H9 (cell line): ENCODE data around the gene LEPR. TPM values are rescaled to one million over a fixed set of nuclear protein-coding genes. Genes with fewer than 3 reads are reported as not detected.
"Not testable (repeated sequence)": the region's sequence is repeated elsewhere in the genome, so short reads cannot be mapped to it uniquely, and the experiment has no call there.

Experiments
- DNase-seq: peaks from one replicate; pipeline ENCODE4 v3.0.0-alpha.2; 2017
- H2AFZ ChIP-seq: one replicate; pipeline ENCODE4 v1.6.1; 2013; ENCODE audit warnings: mild to moderate bottlenecking, low read length, control low read depth, moderate library complexity
- H2AK5ac ChIP-seq: 2 replicates; pipeline ENCODE4 v1.6.1; 2013; ENCODE audit warnings: low read length, control low read depth, mixed read lengths; ENCODE audit not compliant: insufficient read length
- H2BK120ac ChIP-seq: one replicate; pipeline ENCODE4 v1.6.1; 2013; ENCODE audit warnings: low read depth, mild to moderate bottlenecking, low read length, control low read depth, inconsistent platforms; ENCODE audit not compliant: poor library complexity, severe bottlenecking
- H2BK12ac ChIP-seq: 2 replicates; pipeline ENCODE4 v1.6.1; 2013; ENCODE audit warnings: low read length, control low read depth, mixed read lengths, low read depth; ENCODE audit not compliant: insufficient read length
- H2BK15ac ChIP-seq: 2 replicates; pipeline ENCODE4 v1.6.1; 2013; ENCODE audit warnings: low read depth, low read length, control low read depth
- H2BK20ac ChIP-seq: one replicate; pipeline ENCODE4 v1.6.1; 2013; ENCODE audit warnings: low read depth, mild to moderate bottlenecking, low read length, control low read depth, inconsistent platforms; ENCODE audit not compliant: poor library complexity, severe bottlenecking
- H2BK5ac ChIP-seq: 2 replicates; pipeline ENCODE4 v1.6.1; 2013; ENCODE audit warnings: low read length, control low read depth, mixed read lengths; ENCODE audit not compliant: insufficient read length
- H3K14ac ChIP-seq: 2 replicates; pipeline ENCODE4 v1.6.1; 2013; ENCODE audit warnings: low read length, control low read depth; ENCODE audit not compliant: insufficient read depth
- H3K18ac ChIP-seq: 2 replicates; pipeline ENCODE4 v1.6.1; 2013; ENCODE audit warnings: low read depth, mild to moderate bottlenecking, mixed read lengths, low read length, control low read depth; ENCODE audit not compliant: insufficient read length
- H3K23ac ChIP-seq: 2 replicates; pipeline ENCODE4 v1.6.1; 2013; ENCODE audit warnings: low read length, control low read depth, mixed read lengths, low read depth; ENCODE audit not compliant: insufficient read length
- H3K23me2 ChIP-seq: 2 replicates; pipeline ENCODE4 v1.6.1; 2013; ENCODE audit warnings: low read depth, mild to moderate bottlenecking, mixed read lengths, low read length, control low read depth; ENCODE audit not compliant: insufficient read length, poor library complexity, severe bottlenecking
- H3K27ac ChIP-seq: 2 replicates; pipeline ENCODE4 v1.5.1; 2013; ENCODE audit warnings: low read length, control low read depth, mixed read lengths, low read depth; ENCODE audit not compliant: insufficient read length
- H3K27me3 ChIP-seq: 2 replicates; pipeline ENCODE4 v1.6.1; 2013; ENCODE audit warnings: low read length, control low read depth, inconsistent platforms; ENCODE audit not compliant: insufficient read depth
- H3K4ac ChIP-seq: 2 replicates; pipeline ENCODE4 v1.6.1; 2013; ENCODE audit warnings: low read depth, mild to moderate bottlenecking, control low read depth, inconsistent platforms, low read length, moderate library complexity
- H3K4me1 ChIP-seq: 2 replicates; pipeline ENCODE4 v1.6.1; 2013; ENCODE audit warnings: low read length, control low read depth, inconsistent platforms; ENCODE audit not compliant: insufficient read depth
- H3K4me2 ChIP-seq: 2 replicates; pipeline ENCODE4 v1.6.1; 2013; ENCODE audit warnings: low read length, control low read depth, mixed read lengths; ENCODE audit not compliant: insufficient read length, insufficient read depth
- H3K56ac ChIP-seq: 2 replicates; pipeline ENCODE4 v1.6.1; 2013; ENCODE audit warnings: low read depth, mild to moderate bottlenecking, mixed read lengths, low read length, control low read depth; ENCODE audit not compliant: insufficient read length
- H3K79me1 ChIP-seq: 2 replicates; pipeline ENCODE4 v1.6.1; 2013; ENCODE audit warnings: low read depth, mild to moderate bottlenecking, moderate library complexity, low read length, control low read depth, inconsistent platforms; ENCODE audit not compliant: insufficient read depth, poor library complexity, severe bottlenecking
- H3K79me2 ChIP-seq: 2 replicates; pipeline ENCODE4 v1.6.1; 2013; ENCODE audit warnings: low read length, control low read depth, inconsistent platforms; ENCODE audit not compliant: insufficient read depth
- H3K9ac ChIP-seq: 2 replicates; pipeline ENCODE4 v1.6.1; 2013; ENCODE audit warnings: low read length, control low read depth, mixed read lengths; ENCODE audit not compliant: insufficient read length; ENCODE audit errors: extremely low read depth
- H3K9me3 ChIP-seq: one replicate; pipeline ENCODE4 v1.6.1; 2013; ENCODE audit warnings: low read depth, low read length, inconsistent platforms; ENCODE audit not compliant: control insufficient read depth
- H3T11ph ChIP-seq: one replicate; pipeline ENCODE4 v1.6.1; 2013; ENCODE audit warnings: mild to moderate bottlenecking, low read length, control low read depth, inconsistent platforms
- H4K20me1 ChIP-seq: one replicate; pipeline ENCODE4 v1.6.1; 2013; ENCODE audit not compliant: control insufficient read depth, insufficient read length, insufficient read depth
- H4K5ac ChIP-seq: 2 replicates; pipeline ENCODE4 v1.6.1; 2013; ENCODE audit warnings: low read depth, mild to moderate bottlenecking, mixed read lengths, low read length, control low read depth; ENCODE audit not compliant: insufficient read length
- H4K8ac ChIP-seq: replicated peaks from 2 replicates; pipeline ENCODE4 v1.6.1; 2013; ENCODE audit warnings: low read length, control low read depth, mixed read lengths, low read depth; ENCODE audit not compliant: insufficient read length
- H4K91ac ChIP-seq: 2 replicates; pipeline ENCODE4 v1.6.1; 2013; ENCODE audit warnings: low read depth, mild to moderate bottlenecking, moderate library complexity, mixed read lengths, low read length, control low read depth; ENCODE audit not compliant: insufficient read length
- H3K27ac Mint-ChIP-seq, 3 experiments: 2 replicates in 2 of 3; 3 replicates in 1 of 3; pipeline ENCODE4 v1.8.0; 2020 to 2021; ENCODE audit warnings: mixed read lengths in 3 of 3, mild to moderate bottlenecking in 1 of 3, moderate library complexity in 1 of 3
- H3K27me3 Mint-ChIP-seq: 2 replicates; pipeline ENCODE4 v1.8.0; 2021; ENCODE audit warnings: low read depth, mild to moderate bottlenecking, moderate library complexity, mixed read lengths
- H3K36me3 Mint-ChIP-seq, 3 experiments: 2 replicates in 2 of 3; 3 replicates in 1 of 3; pipeline ENCODE4 v1.8.0; 2020 to 2021; ENCODE audit warnings: low read depth in 3 of 3, mixed read lengths in 3 of 3; ENCODE audit not compliant: insufficient read depth in 1 of 3
- H3K4me1 Mint-ChIP-seq, 2 experiments: 2 replicates each; pipeline ENCODE4 v1.8.0; 2020; ENCODE audit warnings: mixed read lengths in 2 of 2
- H3K4me3 Mint-ChIP-seq, 2 experiments: 2 replicates in 1 of 2; 3 replicates in 1 of 2; pipeline ENCODE4 v1.8.0; 2020 to 2021; ENCODE audit warnings: mild to moderate bottlenecking in 2 of 2, mixed read lengths in 2 of 2, moderate library complexity in 1 of 2
- H3K9me3 Mint-ChIP-seq, 2 experiments: 2 replicates in 1 of 2; 3 replicates in 1 of 2; pipeline ENCODE4 v1.8.0; 2020; ENCODE audit warnings: mild to moderate bottlenecking in 2 of 2, mixed read lengths in 2 of 2, moderate library complexity in 1 of 2
- CTCF ChIP-seq: fragments of 200-600 bp; sonication (generic); conservative IDR thresholded peaks from 3 replicates; pipeline ENCODE4 v1.8.0; 2021; ENCODE audit warnings: antibody characterized with exemption, mild to moderate bottlenecking
- WGBS: extraction: QIAGEN DNeasy Blood & Tissue Kit; methylation state at CpG from one replicate; pipeline ENCODE4 v1.1.7; 2013; ENCODE audit warnings: missing lambda C conversion rate, low lambda C conversion rate, mixed read lengths; ENCODE audit not compliant: insufficient read length; ENCODE audit errors: extremely low coverage; 5-methylcytosine and 5-hydroxymethylcytosine counted together
- total RNA-seq: library from RNA; stranded (reverse); gene quantifications from 2 replicates; pipeline ENCODE4 v1.2.1, GENCODE V29; 2021

Gene LEPR
- total RNA-seq, 1 experiment from 2014 or later = 3.3 TPM

- Histone ChIP-seq H4K8ac (no peak overlapping the region), H3K56ac (no peak overlapping the region), H2BK5ac (no peak overlapping the region), H3K27ac (no peak overlapping the region), H2BK15ac (no peak overlapping the region), H4K20me1 (no peaks in the 10 kb centered on the region), H3K27me3 (no peaks in the 10 kb centered on the region), H3K23ac (no peak overlapping the region), H2AK5ac (no peak overlapping the region), H3K9me3 (no peaks in the 10 kb centered on the region), H3K4ac (no peak overlapping the region), H3K14ac (no peak overlapping the region; the same call in 1 of the 2 replicates), H2AFZ (no peak overlapping the region), H3K9ac (no peak overlapping the region), H3T11ph (no peak overlapping the region), H3K4me2 (no peak overlapping the region), H4K91ac (no peak overlapping the region), H2BK20ac (no peak overlapping the region), H3K79me2 (no peaks in the 10 kb centered on the region), H2BK120ac (no peak overlapping the region), H3K23me2 (no peaks in the 10 kb centered on the region), H3K18ac (no peak overlapping the region), H2BK12ac (no peak overlapping the region), H3K79me1 (no peaks in the 10 kb centered on the region), H3K4me1 (peaks cover 3% of the 10 kb centered on the region; the same call in 1 of the 2 replicates), H4K5ac (no peak overlapping the region)
- Mint-ChIP-seq H3K4me1 (peaks cover 11% of the 10 kb centered on the region in 2 experiments), H3K9me3 (peaks cover 8 to 10% of the 10 kb centered on the region in 2 experiments), H3K36me3 (peaks cover 3 to 8% (median 4%) of the 10 kb centered on the region in 3 experiments; a peak in 4 of 7 replicates), H3K27ac (no peak overlapping the region), H3K4me3 (no peak overlapping the region), H3K27me3 (0 out of 2 replicates have a peak, but pooled peaks cover 2% of the 10 kb centered on the region)
- WGBS = no CpG with 5 or more reads among the region's 4 CpGs
- TF ChIP-seq CTCF = peak; percentile 57
- DNase-seq = peak; percentile 60
Measured at GRCh38 chr1:65449214-65449823, 28.9 kb downstream of the LEPR start.

- H3K4me3 Mint-ChIP-seq = peak overlapping the region in 1 of 2 experiments; percentile 50; a peak in 3 of 5 replicates
- not testable (repeated sequence) for H4K20me1 ChIP-seq, DNase-seq, H3T11ph ChIP-seq, H4K5ac ChIP-seq, H4K8ac ChIP-seq, H3K79me2 ChIP-seq, H3K23ac ChIP-seq, H3K4me1 ChIP-seq, H3K4ac ChIP-seq, H3K27ac ChIP-seq, H3K18ac ChIP-seq, H3K27me3 Mint-ChIP-seq, H3K79me1 ChIP-seq, H3K14ac ChIP-seq, H2BK20ac ChIP-seq, H3K23me2 ChIP-seq, H2BK5ac ChIP-seq, H2BK15ac ChIP-seq, H3K27me3 ChIP-seq, H2AFZ ChIP-seq, H3K56ac ChIP-seq, H4K91ac ChIP-seq, H3K4me2 ChIP-seq, H3K9me3 ChIP-seq, H3K9ac ChIP-seq, H2BK12ac ChIP-seq, H2BK120ac ChIP-seq, H2AK5ac ChIP-seq
- WGBS = no CpG with 5 or more reads among the region's 10 CpGs
- peaks cover 24 to 28% of the 10 kb centered on the region in 2 experiments for H3K4me1 Mint-ChIP-seq
- H3K9me3 Mint-ChIP-seq = peaks cover 20 to 22% of the 10 kb centered on the region in 2 experiments
- peaks cover 9 to 24% (median 11%) of the 10 kb centered on the region in 3 experiments for H3K36me3 Mint-ChIP-seq
- peak overlapping the region in 1 of 3 experiments; percentile 42; a peak in 2 of 7 replicates for H3K27ac Mint-ChIP-seq
Measured at GRCh38 chr1:65455678-65456077, 35.2 kb downstream of the LEPR start.
